HL-60/S4 (cell line): ENCODE measurements around the gene DNM3.
"Not testable (repeated sequence)": the region's sequence is repeated elsewhere in the genome, so short reads cannot be mapped to it uniquely, and the experiment has no call there.

Experiments
- in situ Hi-C: fragments of 300-500 bp; cut with MboI; formaldehyde crosslinking; loops from 2 replicates; pipeline ENCODE4 v1.14.3; 2022; ENCODE audit warnings: low sequenced_read_pairs

The DNM3 gene

GRCh38 chr1:172299515-172299914, 458.2 kb downstream of the DNM3 start:
- in situ Hi-C loops: no loop called here

- in situ Hi-C loops: not testable (repeated sequence)
Observed at GRCh38 chr1:172307508-172307907, 466.2 kb downstream of the DNM3 start.

GRCh38 chr1:172308142-172308541, 466.8 kb downstream of the DNM3 start:
- in situ Hi-C loops: no loop called here

- in situ Hi-C loops: no loop called here
Observed at GRCh38 chr1:172308577-172308976, 467.3 kb downstream of the DNM3 start.

GRCh38 chr1:172320733-172321132, 479.4 kb downstream of the DNM3 start:
- in situ Hi-C loops: no loop called here

- in situ Hi-C loops: no loop called here
Observed at GRCh38 chr1:172321451-172321850, 480.2 kb downstream of the DNM3 start.

- in situ Hi-C loops: no loop called here
Observed at GRCh38 chr1:172322219-172323061, 481.1 kb downstream of the DNM3 start.

GRCh38 chr1:172323686-172324085, 482.4 kb downstream of the DNM3 start:
- in situ Hi-C loops: no loop called here

GRCh38 chr1:172324086-172324485, 482.8 kb downstream of the DNM3 start:
- in situ Hi-C loops: no loop called here

GRCh38 chr1:172324761-172325160, 483.5 kb downstream of the DNM3 start:
- in situ Hi-C loops: no loop called here

- in situ Hi-C loops: no loop called here
Observed at GRCh38 chr1:172325531-172325930, 484.2 kb downstream of the DNM3 start.

GRCh38 chr1:172326136-172326535, 484.8 kb downstream of the DNM3 start:
- in situ Hi-C loops: no loop called here

GRCh38 chr1:172328266-172328665, 487.0 kb downstream of the DNM3 start:
- in situ Hi-C loops: no loop called here

GRCh38 chr1:172332230-172332629, 490.9 kb downstream of the DNM3 start:
- in situ Hi-C loops: no loop called here

- in situ Hi-C loops: no loop called here
Observed at GRCh38 chr1:172335377-172335776, 494.1 kb downstream of the DNM3 start.

- in situ Hi-C loops: no loop called here
Observed at GRCh38 chr1:172338295-172338735, 497.0 kb downstream of the DNM3 start.

- in situ Hi-C loops: no loop called here
Observed at GRCh38 chr1:172339842-172340241, 498.5 kb downstream of the DNM3 start.

GRCh38 chr1:172340520-172340919, 499.2 kb downstream of the DNM3 start:
- in situ Hi-C loops: no loop called here

GRCh38 chr1:172341697-172342096, 500.4 kb downstream of the DNM3 start:
- in situ Hi-C loops: no loop called here

- in situ Hi-C loops: no loop called here
Observed at GRCh38 chr1:172342584-172343239, 501.4 kb downstream of the DNM3 start.

- in situ Hi-C loops: no loop called here
Observed at GRCh38 chr1:172343240-172344160, 502.2 kb downstream of the DNM3 start.
